GM23248 (cell line): ENCODE data around the gene NCK2. TPM values are rescaled to one million over a fixed set of nuclear protein-coding genes. Genes with fewer than 3 reads are reported as not detected.

Source experiments
- DNase-seq: peaks from one replicate; pipeline ENCODE4 v3.0.0-alpha.2; 2015
- H2AFZ ChIP-seq: fragments of 200-600 bp; sonication (generic); 2 replicates; pipeline ENCODE4 v1.6.1; 2016; ENCODE audit warnings: antibody characterized with exemption
- H3F3A ChIP-seq: fragments of 200-600 bp; sonication (generic); 2 replicates; pipeline ENCODE4 v1.6.1; 2016; ENCODE audit warnings: mild to moderate bottlenecking, antibody characterized with exemption, mixed run types; ENCODE audit not compliant: insufficient read depth
- H3K27ac ChIP-seq: fragments of 200-600 bp; sonication (generic); 2 replicates; pipeline ENCODE4 v1.5.1; 2016; ENCODE audit warnings: mild to moderate bottlenecking
- H3K27me3 ChIP-seq: fragments of 200-600 bp; sonication (generic); replicated peaks from 2 replicates; pipeline ENCODE4 v1.6.1; 2016; ENCODE audit warnings: mild to moderate bottlenecking; ENCODE audit not compliant: insufficient read depth
- H3K36me3 ChIP-seq: fragments of 200-600 bp; sonication (generic); 2 replicates; pipeline ENCODE4 v1.6.1; 2016; ENCODE audit warnings: low read depth, mild to moderate bottlenecking
- H3K4me1 ChIP-seq: fragments of 200-600 bp; sonication (generic); 2 replicates; pipeline ENCODE4 v1.6.1; 2016; ENCODE audit warnings: mild to moderate bottlenecking; ENCODE audit not compliant: insufficient read depth
- H3K4me2 ChIP-seq: fragments of 200-600 bp; sonication (generic); one replicate; pipeline ENCODE4 v1.6.1; 2016; ENCODE audit warnings: mild to moderate bottlenecking; ENCODE audit not compliant: unreplicated experiment
- H3K4me3 ChIP-seq: fragments of 200-600 bp; sonication (generic); 2 replicates; pipeline ENCODE4 v1.5.1; 2016; ENCODE audit warnings: mild to moderate bottlenecking
- H3K79me2 ChIP-seq: fragments of 200-600 bp; sonication (generic); 2 replicates; pipeline ENCODE4 v1.6.1; 2016; ENCODE audit warnings: mild to moderate bottlenecking; ENCODE audit not compliant: insufficient read depth
- H3K9ac ChIP-seq: fragments of 200-600 bp; sonication (generic); 2 replicates; pipeline ENCODE4 v1.6.1; 2016; ENCODE audit warnings: mild to moderate bottlenecking
- H3K9me2 ChIP-seq: fragments of 200-600 bp; sonication (generic); 2 replicates; pipeline ENCODE4 v1.6.1; 2016; ENCODE audit warnings: mixed run types, mild to moderate bottlenecking, moderate library complexity; ENCODE audit not compliant: insufficient read depth
- H3K9me3 ChIP-seq: fragments of 200-600 bp; sonication (generic); one replicate; pipeline ENCODE4 v1.6.1; 2017; ENCODE audit warnings: low read depth
- H4K20me1 ChIP-seq: fragments of 200-600 bp; sonication (generic); 2 replicates; pipeline ENCODE4 v1.6.0; 2016; ENCODE audit not compliant: insufficient read depth
- EZH2 ChIP-seq: fragments of 200-600 bp; sonication (generic); IDR thresholded peaks from 2 replicates; pipeline ENCODE4 v1.6.1; 2018; ENCODE audit warnings: antibody characterized with exemption, mild to moderate bottlenecking; ENCODE audit not compliant: insufficient read depth, poor library complexity, severe bottlenecking
- EZH2phosphoT487 ChIP-seq: fragments of 200-600 bp; sonication (generic); IDR thresholded peaks from 2 replicates; pipeline ENCODE4 v1.6.1; 2018; ENCODE audit warnings: antibody characterized with exemption, moderate library complexity, mild to moderate bottlenecking, low read depth; ENCODE audit not compliant: insufficient read depth
- WGBS, 2 experiments: methylation state at CpG; one replicate each; pipeline ENCODE4 v1.1.6; 2015 to 2017; ENCODE audit warnings: low lambda C conversion rate in 2 of 2, low coverage in 1 of 2; ENCODE audit errors: missing lambda C conversion rate in 2 of 2; 5-methylcytosine and 5-hydroxymethylcytosine counted together
- in situ Hi-C: fragments of 300-500 bp; cut with MboI; formaldehyde crosslinking; loops from 2 replicates; pipeline ENCODE4 v1.15.0; 2020
- polyA plus RNA-seq: library from polyadenylated mRNA; unstranded; fragments of >200 nt; fragmentation: Nextera tagmentation; extraction: Ambion mirVana; gene quantifications from 2 replicates; pipeline ENCODE4 v1.2.1, GENCODE V29; 2016
- total RNA-seq: library from RNA; depleted of rRNA; stranded (reverse); fragments of >200 nt; shearing (Covaris generic); gene quantifications from 2 replicates; pipeline ENCODE4 v1.2.3, GENCODE V29; 2014

The NCK2 gene
- total and polyA plus RNA-seq, 2 experiments from 2014 or later, result 5.1 to 25.2 TPM

- Histone ChIP-seq H3K9ac (no peak overlapping the region), H4K20me1 (no peaks in the 10 kb centered on the region), H3K27ac (no peak overlapping the region), H3F3A (peaks cover 11% of the 10 kb centered on the region; the same call in 1 of the 2 replicates), H3K79me2 (no peaks in the 10 kb centered on the region), H3K27me3 (no peaks in the 10 kb centered on the region), H3K4me3 (no peak overlapping the region), H3K9me2 (no peaks in the 10 kb centered on the region), H3K4me1 (peaks cover 34% of the 10 kb centered on the region), H3K9me3 (no peaks in the 10 kb centered on the region), H3K36me3 (no peaks in the 10 kb centered on the region), H3K4me2 (peak overlapping the region; percentile 45), H2AFZ (no peak overlapping the region)
- in situ Hi-C loops, result no loop called here
- no peak for DNase-seq
- 63 to 65% methylated on average over 6 of the region's 6 CpGs for WGBS, 2 experiments
- TF ChIP-seq EZH2phosphoT487 (no peak), EZH2 (no peak)
Observed at GRCh38 chr2:105732955-105733607, 11.6 kb upstream of the NCK2 start.

GRCh38 chr2:105733875-105734274 is 10.8 kb upstream of the NCK2 start:
- H3K9me2 ChIP-seq, result no peaks in the 10 kb centered on the region
- H3K79me2 ChIP-seq, result no peaks in the 10 kb centered on the region
- H3K9ac ChIP-seq, result no peak overlapping the region
- H3F3A ChIP-seq, result peaks cover 11% of the 10 kb centered on the region; the same call in 1 of the 2 replicates
- in situ Hi-C loops, result no loop called here
- no peaks in the 10 kb centered on the region for H3K36me3 ChIP-seq
- H3K4me1 ChIP-seq, result peaks cover 39% of the 10 kb centered on the region
- no peak overlapping the region for H3K4me2 ChIP-seq
- no peak for DNase-seq
- 86% methylated on average over 5 of the region's 5 CpGs for WGBS, 2 experiments
- H3K4me3 ChIP-seq, result no peak overlapping the region
- H3K27ac ChIP-seq, result no peak overlapping the region
- H2AFZ ChIP-seq, result no peak overlapping the region
- TF ChIP-seq EZH2 (no peak), EZH2phosphoT487 (no peak)
- no peaks in the 10 kb centered on the region for H4K20me1 ChIP-seq
- no peaks in the 10 kb centered on the region for H3K27me3 ChIP-seq
- no peaks in the 10 kb centered on the region for H3K9me3 ChIP-seq

GRCh38 chr2:105734762-105735538 is 9.8 kb upstream of the NCK2 start:
- Histone ChIP-seq H3K9me2 (no peaks in the 10 kb centered on the region), H2AFZ (no peak overlapping the region), H3F3A (peaks cover 7% of the 10 kb centered on the region; the same call in 1 of the 2 replicates), H3K79me2 (no peaks in the 10 kb centered on the region), H3K27me3 (no peaks in the 10 kb centered on the region), H3K9me3 (no peaks in the 10 kb centered on the region), H3K27ac (no peak overlapping the region), H3K36me3 (no peaks in the 10 kb centered on the region), H3K4me1 (peaks cover 39% of the 10 kb centered on the region), H3K9ac (no peak overlapping the region), H4K20me1 (no peaks in the 10 kb centered on the region), H3K4me3 (no peak overlapping the region), H3K4me2 (peak overlapping the region; percentile 36)
- WGBS, 2 experiments, result 72 to 75% methylated on average over 4 of the region's 4 CpGs
- in situ Hi-C loops, result no loop called here
- TF ChIP-seq EZH2, result no peak
- TF ChIP-seq EZH2phosphoT487, result no peak
- peak; percentile 71 for DNase-seq

GRCh38 chr2:105736145-105736544 is 8.6 kb upstream of the NCK2 start:
- DNase-seq, result no peak
- Histone ChIP-seq H3K4me1 (peaks cover 39% of the 10 kb centered on the region), H4K20me1 (no peaks in the 10 kb centered on the region), H2AFZ (no peak overlapping the region), H3K9ac (no peak overlapping the region), H3K79me2 (no peaks in the 10 kb centered on the region), H3K27me3 (no peaks in the 10 kb centered on the region), H3K36me3 (no peaks in the 10 kb centered on the region), H3K27ac (no peak overlapping the region), H3F3A (peaks cover 7% of the 10 kb centered on the region; the same call in 1 of the 2 replicates), H3K4me3 (no peak overlapping the region), H3K9me3 (no peaks in the 10 kb centered on the region), H3K9me2 (no peaks in the 10 kb centered on the region), H3K4me2 (no peak overlapping the region)
- in situ Hi-C loops, result no loop called here
- TF ChIP-seq EZH2phosphoT487 (no peak), EZH2 (no peak)
- WGBS, 2 experiments, result 83 to 86% methylated on average over 6 of the region's 6 CpGs
